HEK293T (cell line): ENCODE measurements around the gene ORMDL1.
A peak's percentile ranks its signal among the peaks of the same experiment; 100 is the strongest.
"Not testable (repeated sequence)": the region's sequence is repeated elsewhere in the genome, so short reads cannot be mapped to it uniquely, and the experiment has no call there.

Source experiments
- CTCF ChIA-PET: fragments of 350-600 bp; formaldehyde crosslinking; extraction: SDS; loops from one replicate; lab custom pipeline; 2021; ENCODE audit warnings: antibody characterized with exemption, inconsistent platforms; lab: Yijun Ruan, JAX
- POLR2A ChIA-PET: fragments of 350-600 bp; formaldehyde crosslinking; extraction: SDS; loops from one replicate; lab custom pipeline; 2020; ENCODE audit warnings: antibody characterized with exemption, inconsistent platforms; lab: Yijun Ruan, JAX
- DNase-seq: peaks from one replicate; pipeline ENCODE4 v3.0.0; 2012; ENCODE audit warnings: mixed read lengths; ENCODE audit errors: extremely low spot score
- ARNT ChIP-seq: fragments of 450-650 bp; IDR thresholded peaks from 2 replicates; pipeline ENCODE4 v1.6.1; 2017; ENCODE audit warnings: mild to moderate bottlenecking
- BHLHE40 ChIP-seq: fragments of 450-650 bp; IDR thresholded peaks from 2 replicates; pipeline ENCODE4 v1.6.1; 2016; ENCODE audit warnings: mild to moderate bottlenecking, moderate library complexity, borderline replicate concordance
- CTBP1 ChIP-seq: fragments of 450-650 bp; IDR thresholded peaks from 2 replicates; pipeline ENCODE4 v1.6.1; 2016; ENCODE audit warnings: borderline replicate concordance
- ELF4 ChIP-seq: fragments of 450-650 bp; IDR thresholded peaks from 2 replicates; pipeline ENCODE4 v1.6.1; 2017; ENCODE audit warnings: antibody characterized with exemption
- FOXA1 ChIP-seq: fragments of 450-650 bp; IDR thresholded peaks from 2 replicates; pipeline ENCODE4 v1.6.1; 2016; ENCODE audit warnings: mild to moderate bottlenecking
- FOXK2 ChIP-seq: fragments of 450-650 bp; IDR thresholded peaks from 2 replicates; pipeline ENCODE4 v1.6.1; 2016; ENCODE audit warnings: mild to moderate bottlenecking
- FOXM1 ChIP-seq: fragments of 450-650 bp; IDR thresholded peaks from 2 replicates; pipeline ENCODE4 v1.6.1; 2017; ENCODE audit warnings: mild to moderate bottlenecking, borderline replicate concordance
- HDGF ChIP-seq: fragments of 450-650 bp; IDR thresholded peaks from 2 replicates; pipeline ENCODE4 v1.6.1; 2017; ENCODE audit warnings: antibody characterized with exemption, borderline replicate concordance
- L3MBTL2 ChIP-seq: fragments of 450-650 bp; conservative IDR thresholded peaks from 2 replicates; pipeline ENCODE4 v1.6.1; 2016; ENCODE audit warnings: mild to moderate bottlenecking
- LEF1 ChIP-seq: fragments of 450-650 bp; IDR thresholded peaks from 2 replicates; pipeline ENCODE4 v1.6.1; 2017; ENCODE audit warnings: mild to moderate bottlenecking, borderline replicate concordance
- NFRKB ChIP-seq: fragments of 450-650 bp; IDR thresholded peaks from 2 replicates; pipeline ENCODE4 v1.6.1; 2016; ENCODE audit warnings: mild to moderate bottlenecking, moderate library complexity
- PKNOX1 ChIP-seq: fragments of 450-650 bp; IDR thresholded peaks from 2 replicates; pipeline ENCODE4 v1.6.1; 2016
- SP1 ChIP-seq: fragments of 450-650 bp; IDR thresholded peaks from 2 replicates; pipeline ENCODE4 v1.6.1; 2017
- SUZ12 ChIP-seq: fragments of 450-650 bp; IDR thresholded peaks from 2 replicates; pipeline ENCODE4 v1.6.1; 2016; ENCODE audit warnings: mild to moderate bottlenecking
- TARDBP ChIP-seq: fragments of 450-650 bp; IDR thresholded peaks from 2 replicates; pipeline ENCODE4 v1.6.1; 2016
- ZNF384 ChIP-seq: fragments of 450-650 bp; IDR thresholded peaks from 2 replicates; pipeline ENCODE4 v1.6.1; 2016

ORMDL1 gene

GRCh38 chr2:189762229-189762550 lies 21.9 kb downstream of the ORMDL1 start:
- ChIA-PET CTCF (interaction anchor here (0.7 to 1.2 kb wide), 6 partner anchors 10 to 67 kb away, joined by 3 to 7 read pairs (median 3); partner anchors contain the start of genes ORMDL1 and PMS1), POLR2A (interaction anchor here (0.7 to 2.8 kb wide), 18 partner anchors 10 to 557 kb away, joined by 3 to 14 read pairs (median 4); partner anchors contain the start of genes ASNSD1, HIBCH, ORMDL1 and PMS1)
- TF ChIP-seq LEF1: no peak
- no peak for TF ChIP-seq HDGF
- TF ChIP-seq FOXM1: no peak
- TF ChIP-seq SUZ12: no peak
- no peak for TF ChIP-seq ELF4
- no peak for TF ChIP-seq CTBP1
- no peak for TF ChIP-seq FOXA1
- no peak for TF ChIP-seq L3MBTL2
- TF ChIP-seq TARDBP: no peak
- no peak for DNase-seq

GRCh38 chr2:189760154-189760553 lies 24.0 kb downstream of the ORMDL1 start:
- CTCF ChIA-PET, DNase-seq: not testable (repeated sequence)
- POLR2A ChIA-PET: interaction anchor here (1.2 kb wide), 1 partner anchor 24 kb away, joined by 4 read pairs; the partner anchor contains the start of genes ORMDL1 and PMS1

- ChIA-PET POLR2A (no interaction called here), CTCF (no interaction called here)
- no peak for TF ChIP-seq L3MBTL2
- TF ChIP-seq FOXK2: no peak
- TF ChIP-seq BHLHE40: no peak
- no peak for TF ChIP-seq HDGF
- no peak for TF ChIP-seq SP1
- no peak for TF ChIP-seq NFRKB
- no peak for TF ChIP-seq ARNT
- DNase-seq: no peak
These were observed 27.7 kb downstream of the ORMDL1 start for GRCh38 chr2:189756311-189756952.

GRCh38 chr2:189751080-189751658 lies 33.0 kb downstream of the ORMDL1 start:
- ChIA-PET POLR2A (interaction anchor here (1.4 kb wide), 1 partner anchor 11 kb away, joined by 6 read pairs; the partner anchor contains the start of gene OSGEPL1), CTCF (interaction anchor here (0.8 to 1.4 kb wide), 3 partner anchors 11 to 65 kb away, joined by 3 to 5 read pairs (median 3); partner anchors contain the start of gene OSGEPL1)
- peak; percentile 55 for DNase-seq
- TF ChIP-seq SP1: no peak
- no peak for TF ChIP-seq SUZ12
- no peak for TF ChIP-seq L3MBTL2
- TF ChIP-seq ELF4: no peak
- no peak for TF ChIP-seq FOXA1
- TF ChIP-seq BHLHE40: no peak
- no peak for TF ChIP-seq NFRKB
- no peak for TF ChIP-seq FOXM1
- TF ChIP-seq TARDBP: no peak
- no peak for TF ChIP-seq HDGF
- TF ChIP-seq FOXK2: no peak
- TF ChIP-seq LEF1: no peak
- TF ChIP-seq PKNOX1: no peak
- TF ChIP-seq ZNF384: no peak
- no peak for TF ChIP-seq ARNT
- TF ChIP-seq CTBP1: no peak

- DNase-seq: no peak
- TF ChIP-seq BHLHE40 (no peak), ZNF384 (no peak), SUZ12 (no peak), FOXK2 (no peak), ARNT (no peak), L3MBTL2 (no peak), HDGF (no peak), NFRKB (no peak), LEF1 (no peak), FOXA1 (no peak), CTBP1 (no peak), TARDBP (no peak)
- POLR2A ChIA-PET: no interaction called here
- CTCF ChIA-PET: no interaction called here
These were observed 54.7 kb downstream of the ORMDL1 start for GRCh38 chr2:189729430-189729829.

GRCh38 chr2:189726849-189727248 lies 57.3 kb downstream of the ORMDL1 start:
- ChIA-PET CTCF (no interaction called here), POLR2A (no interaction called here)
- no peak for DNase-seq
- TF ChIP-seq FOXK2: no peak
- TF ChIP-seq NFRKB: no peak

GRCh38 chr2:189726271-189726670 lies 57.9 kb downstream of the ORMDL1 start:
- ChIA-PET CTCF (no interaction called here), POLR2A (no interaction called here)
- DNase-seq: no peak
- TF ChIP-seq ELF4 (no peak), FOXA1 (no peak), FOXM1 (no peak), NFRKB (no peak), HDGF (no peak), L3MBTL2 (no peak), PKNOX1 (no peak), SUZ12 (no peak), LEF1 (no peak), TARDBP (no peak), ZNF384 (no peak), ARNT (no peak), BHLHE40 (no peak), CTBP1 (no peak), SP1 (no peak)
